ENCODE results near the gene GIT1.

DNA sequence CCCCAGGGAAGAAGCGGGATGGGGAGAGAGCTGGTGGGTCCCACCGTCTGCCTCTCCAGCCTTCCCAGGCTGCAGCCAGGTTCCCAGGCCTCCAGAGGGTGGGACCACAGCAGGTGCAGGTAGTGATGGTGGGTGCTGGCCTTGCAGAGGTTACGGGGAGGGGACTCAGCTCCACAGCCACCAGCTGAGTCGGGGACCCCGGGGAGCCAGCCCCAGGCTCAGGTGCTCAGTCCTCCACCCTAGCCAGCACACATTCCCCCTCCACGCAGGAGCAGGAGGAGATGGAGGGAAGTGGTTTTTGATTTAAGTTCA lies 15.9 kb downstream of the GIT1 start:
- TF ChIP-seq, protein P1, sequence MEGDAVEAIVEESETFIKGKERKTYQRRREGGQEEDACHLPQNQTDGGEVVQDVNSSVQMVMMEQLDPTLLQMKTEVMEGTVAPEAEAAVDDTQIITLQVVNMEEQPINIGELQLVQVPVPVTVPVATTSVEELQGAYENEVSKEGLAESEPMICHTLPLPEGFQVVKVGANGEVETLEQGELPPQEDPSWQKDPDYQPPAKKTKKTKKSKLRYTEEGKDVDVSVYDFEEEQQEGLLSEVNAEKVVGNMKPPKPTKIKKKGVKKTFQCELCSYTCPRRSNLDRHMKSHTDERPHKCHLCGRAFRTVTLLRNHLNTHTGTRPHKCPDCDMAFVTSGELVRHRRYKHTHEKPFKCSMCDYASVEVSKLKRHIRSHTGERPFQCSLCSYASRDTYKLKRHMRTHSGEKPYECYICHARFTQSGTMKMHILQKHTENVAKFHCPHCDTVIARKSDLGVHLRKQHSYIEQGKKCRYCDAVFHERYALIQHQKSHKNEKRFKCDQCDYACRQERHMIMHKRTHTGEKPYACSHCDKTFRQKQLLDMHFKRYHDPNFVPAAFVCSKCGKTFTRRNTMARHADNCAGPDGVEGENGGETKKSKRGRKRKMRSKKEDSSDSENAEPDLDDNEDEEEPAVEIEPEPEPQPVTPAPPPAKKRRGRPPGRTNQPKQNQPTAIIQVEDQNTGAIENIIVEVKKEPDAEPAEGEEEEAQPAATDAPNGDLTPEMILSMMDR (IDR thresholded peaks at IDR 0.05): no peak
- no peak for TF ChIP-seq POLR2A (IDR thresholded peaks at IDR 0.05)
